Stimulated activated CD8-positive, alpha-beta memory T cell treated with anti-CD3 and anti-CD28 coated beads, Interleukin-15, amount 100 ng/mL, for 48 hours (primary cell): Measurements from ENCODE around the gene SLC22A1.
"Not testable (repeated sequence)": the region's sequence is repeated elsewhere in the genome, so short reads cannot be mapped to it uniquely, and the experiment has no call there.

Experiments
- DNase-seq, 2 donors: peaks; one replicate each; pipeline ENCODE4 v3.0.0-alpha.2; 2020; ENCODE audit warnings: low read depth in 2 of 2

Gene SLC22A1

DNA sequence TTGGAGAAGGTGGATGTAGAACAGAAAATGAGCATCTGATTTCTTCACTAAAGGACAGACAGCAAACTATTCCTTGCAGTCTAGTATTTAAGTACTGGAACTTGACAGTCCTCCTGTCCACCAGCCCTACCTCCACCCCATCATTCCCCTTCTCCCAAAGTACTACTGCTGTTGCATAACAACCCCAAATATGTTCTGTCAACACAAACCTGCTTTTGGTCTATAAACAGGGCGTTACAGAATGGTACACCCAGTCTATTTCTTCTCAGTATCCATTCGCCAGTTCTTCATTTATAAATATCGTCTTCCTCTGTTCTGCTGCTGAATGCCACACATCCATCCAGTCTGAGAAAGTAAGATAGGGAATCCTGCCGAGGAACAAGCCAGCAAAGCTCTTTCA is 27.7 kb upstream of the SLC22A1 start:
- DNase-seq = no peak

- no peak for DNase-seq
These were observed 26.3 kb upstream of the SLC22A1 start for GRCh38 chr6:160095146-160095845.

GRCh38 chr6:160101277-160102205 is 20.1 kb upstream of the SLC22A1 start:
- no peak for DNase-seq

- no peak for DNase-seq
These were observed 19.2 kb upstream of the SLC22A1 start for GRCh38 chr6:160102399-160102798.

DNA sequence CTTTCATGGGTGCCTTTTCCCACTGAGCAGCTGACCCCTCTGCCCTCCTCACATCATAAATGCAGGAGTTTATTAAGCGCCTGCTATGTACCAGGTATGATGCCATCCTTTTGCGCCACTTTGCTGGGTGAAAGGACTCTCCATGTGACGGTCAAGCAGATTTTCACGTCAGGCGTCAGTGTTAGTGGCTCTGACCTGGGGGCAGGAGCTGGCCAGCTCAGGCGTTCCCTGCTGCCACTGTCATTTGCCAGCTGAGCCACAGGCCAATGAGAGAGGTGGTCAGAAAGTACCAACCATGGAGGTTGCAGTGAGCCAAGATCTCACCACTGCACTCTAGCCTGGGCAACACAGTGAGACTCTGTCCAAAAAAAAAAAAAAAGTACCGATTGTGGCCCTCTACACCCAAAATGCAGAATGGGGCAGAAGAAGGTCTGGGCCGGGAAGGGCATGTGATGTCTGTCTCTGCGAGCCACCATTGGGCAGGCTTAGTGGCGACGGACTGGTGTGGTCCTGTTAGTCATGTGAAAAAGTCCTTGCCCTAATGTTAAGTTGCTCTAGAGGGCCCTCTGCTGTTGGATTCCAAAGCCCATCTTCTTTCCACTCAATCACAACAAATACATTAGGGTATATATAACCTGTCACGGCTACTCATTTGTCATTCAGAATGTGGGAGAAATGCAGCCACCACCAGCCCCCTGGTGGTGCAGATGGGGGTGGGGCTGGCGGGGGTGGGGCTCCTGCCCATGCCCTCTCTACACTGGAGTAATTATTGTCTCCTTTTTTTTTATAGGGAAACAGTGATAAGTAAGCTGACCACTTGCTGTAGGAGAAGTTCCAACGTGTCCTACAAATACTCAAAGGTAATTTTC is 18.4 kb upstream of the SLC22A1 start:
- no peak for DNase-seq

GRCh38 chr6:160103825-160104100 is 17.9 kb upstream of the SLC22A1 start:
- DNase-seq = no peak

DNA sequence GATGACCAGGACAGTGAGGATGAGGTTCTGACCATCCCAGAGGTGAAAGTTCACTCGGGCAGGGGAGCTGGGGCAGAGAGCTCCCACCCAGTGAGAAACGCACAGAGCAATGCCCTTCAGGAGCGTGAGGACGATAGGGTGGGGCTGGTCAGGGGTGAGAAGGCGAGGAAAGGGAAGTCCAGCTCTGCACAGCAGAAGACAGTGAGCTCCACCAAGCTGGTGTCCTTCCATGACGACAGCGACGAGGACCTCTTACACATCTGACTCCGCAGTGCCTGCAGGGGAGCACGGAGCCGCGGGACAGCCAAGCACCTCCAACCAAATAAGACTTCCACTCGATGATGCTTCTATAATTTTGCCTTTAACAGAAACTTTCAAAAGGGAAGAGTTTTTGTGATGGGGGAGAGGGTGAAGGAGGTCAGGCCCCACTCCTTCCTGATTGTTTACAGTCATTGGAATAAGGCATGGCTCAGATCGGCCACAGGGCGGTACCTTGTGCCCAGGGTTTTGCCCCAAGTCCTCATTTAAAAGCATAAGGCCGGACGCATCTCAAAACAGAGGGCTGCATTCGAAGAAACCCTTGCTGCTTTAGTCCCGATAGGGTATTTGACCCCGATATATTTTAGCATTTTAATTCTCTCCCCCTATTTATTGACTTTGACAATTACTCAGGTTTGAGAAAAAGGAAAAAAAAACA is 16.6 kb upstream of the SLC22A1 start:
- DNase-seq = no peak

DNA sequence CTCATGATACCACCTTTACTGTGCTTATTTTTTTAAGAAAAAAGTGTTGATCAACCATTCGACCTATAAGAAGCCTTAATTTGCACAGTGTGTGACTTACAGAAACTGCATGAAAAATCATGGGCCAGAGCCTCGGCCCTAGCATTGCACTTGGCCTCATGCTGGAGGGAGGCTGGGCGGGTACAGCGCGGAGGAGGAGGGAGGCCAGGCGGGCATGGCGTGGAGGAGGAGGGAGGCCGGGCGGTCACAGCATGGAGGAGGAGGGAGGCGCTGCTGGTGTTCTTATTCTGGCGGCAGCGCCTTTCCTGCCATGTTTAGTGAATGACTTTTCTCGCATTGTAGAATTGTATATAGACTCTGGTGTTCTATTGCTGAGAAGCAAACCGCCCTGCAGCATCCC is 15.6 kb upstream of the SLC22A1 start:
- DNase-seq = no peak

GRCh38 chr6:160106701-160107100 is 14.9 kb upstream of the SLC22A1 start:
- no peak for DNase-seq

DNA sequence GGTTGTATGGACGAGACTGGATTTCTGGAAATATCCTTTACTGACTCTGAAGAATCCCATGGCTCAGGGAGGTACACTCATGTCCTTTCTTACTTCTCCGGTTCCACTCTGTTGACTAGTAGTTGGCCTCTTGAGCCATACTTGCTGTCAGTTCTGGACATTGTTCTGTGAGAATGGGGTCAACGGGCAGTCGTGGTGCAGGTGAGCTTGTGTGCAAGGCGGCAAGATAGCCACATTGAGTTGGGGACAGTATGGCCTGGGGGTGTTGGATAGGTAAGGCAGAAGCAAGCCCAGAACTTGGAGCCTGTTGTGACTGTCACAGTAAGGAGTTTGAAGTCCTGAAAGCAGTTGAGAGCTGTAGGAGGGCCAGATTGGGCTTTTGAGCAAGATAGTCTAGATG is 13.5 kb upstream of the SLC22A1 start:
- DNase-seq = no peak

DNA sequence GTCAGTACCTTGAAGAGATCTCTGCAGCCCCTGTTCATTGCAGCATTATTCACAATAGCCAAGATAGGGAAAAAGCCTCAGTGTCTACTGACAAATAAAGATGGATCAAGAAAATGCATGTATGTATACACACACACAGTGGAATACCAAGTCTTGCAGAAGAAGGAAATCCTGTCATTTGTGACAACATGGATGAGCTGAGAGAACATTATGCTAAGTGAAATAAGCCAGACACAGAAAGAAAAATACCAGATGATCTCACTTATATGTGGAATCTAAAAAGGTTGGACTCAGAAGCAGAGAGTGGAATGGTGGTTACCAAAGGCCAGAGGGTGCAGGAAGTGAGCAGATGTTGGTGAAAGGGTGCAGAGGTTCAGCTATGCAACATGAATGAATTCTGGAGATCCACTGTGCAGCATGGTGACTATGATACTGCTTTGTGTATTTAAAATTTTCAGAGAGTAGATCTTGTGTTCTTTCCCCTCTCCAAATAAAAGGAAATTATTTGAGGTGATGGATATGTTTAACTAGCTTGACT is 11.0 kb upstream of the SLC22A1 start:
- DNase-seq = no peak

GRCh38 chr6:160111806-160112205 is 9.8 kb upstream of the SLC22A1 start:
- no peak for DNase-seq

DNA sequence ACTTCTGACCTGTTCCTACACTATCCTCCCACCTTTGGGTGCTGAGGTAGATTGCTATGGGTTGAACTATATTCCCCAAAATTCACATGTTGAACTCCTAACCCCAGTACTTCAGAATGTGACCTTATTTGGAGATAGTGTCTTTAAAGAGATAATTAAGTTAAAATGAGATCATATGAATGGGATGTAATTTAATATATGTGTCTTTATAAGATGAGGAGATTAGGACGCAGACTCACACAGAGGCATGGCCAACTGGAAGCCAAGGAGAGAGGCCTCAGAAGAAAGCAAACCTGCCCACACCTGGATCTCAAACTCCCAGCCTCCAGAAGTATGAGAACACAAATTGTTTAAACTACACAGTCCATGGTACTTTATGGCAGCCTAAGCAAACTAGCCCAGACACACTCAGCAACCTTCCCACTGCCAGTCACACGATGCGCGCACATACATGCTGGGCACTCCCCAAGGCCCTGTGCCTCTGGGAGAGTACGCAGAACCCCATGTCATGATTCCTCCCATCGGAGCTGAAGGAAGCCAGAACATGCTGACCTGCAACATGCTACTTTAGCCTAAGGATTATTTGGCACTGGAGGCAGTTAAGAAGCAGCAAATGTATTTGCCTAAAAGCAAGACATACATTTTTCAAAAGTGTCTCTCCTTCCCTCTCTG is 8.9 kb upstream of the SLC22A1 start:
- DNase-seq = no peak

GRCh38 chr6:160114536-160114935 is 7.1 kb upstream of the SLC22A1 start:
- not testable (repeated sequence) for DNase-seq

GRCh38 chr6:160115421-160115820 is 6.2 kb upstream of the SLC22A1 start:
- DNase-seq = no peak

DNA sequence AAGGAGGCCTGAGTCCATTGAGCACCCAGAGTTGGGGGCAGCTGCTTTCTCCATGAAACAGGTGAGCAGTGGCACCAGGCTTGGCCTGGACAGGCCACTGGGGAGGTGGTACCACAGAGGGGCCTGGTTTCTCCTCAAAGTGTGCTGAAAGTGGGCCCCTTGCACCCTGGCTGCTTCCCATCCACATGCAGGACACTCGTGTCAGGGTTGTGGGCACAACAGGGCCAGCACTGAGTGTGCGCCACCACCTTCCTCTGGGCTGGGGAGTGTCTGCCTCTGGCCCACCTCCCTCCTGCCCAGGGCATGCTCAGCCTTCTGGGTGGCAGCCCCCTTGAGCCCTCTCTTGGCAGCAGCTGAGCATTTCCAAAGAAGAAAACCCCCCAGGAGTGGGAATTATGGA is 5.2 kb upstream of the SLC22A1 start:
- DNase-seq = no peak

GRCh38 chr6:160117137-160117536 is 4.5 kb upstream of the SLC22A1 start:
- no peak for DNase-seq

- DNase-seq = no peak
These were observed 2.9 kb upstream of the SLC22A1 start for GRCh38 chr6:160118620-160119229.

- DNase-seq = no peak
These were observed 1.5 kb upstream of the SLC22A1 start for GRCh38 chr6:160120087-160120486.

DNA sequence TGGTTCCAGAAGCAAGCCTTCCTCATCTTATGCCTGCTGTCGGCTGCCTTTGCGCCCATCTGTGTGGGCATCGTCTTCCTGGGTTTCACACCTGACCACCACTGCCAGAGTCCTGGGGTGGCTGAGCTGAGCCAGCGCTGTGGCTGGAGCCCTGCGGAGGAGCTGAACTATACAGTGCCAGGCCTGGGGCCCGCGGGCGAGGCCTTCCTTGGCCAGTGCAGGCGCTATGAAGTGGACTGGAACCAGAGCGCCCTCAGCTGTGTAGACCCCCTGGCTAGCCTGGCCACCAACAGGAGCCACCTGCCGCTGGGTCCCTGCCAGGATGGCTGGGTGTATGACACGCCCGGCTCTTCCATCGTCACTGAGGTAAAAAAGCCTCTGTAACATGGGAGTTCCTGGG is 366 bp downstream of the SLC22A1 start:
- no peak for DNase-seq

DNA sequence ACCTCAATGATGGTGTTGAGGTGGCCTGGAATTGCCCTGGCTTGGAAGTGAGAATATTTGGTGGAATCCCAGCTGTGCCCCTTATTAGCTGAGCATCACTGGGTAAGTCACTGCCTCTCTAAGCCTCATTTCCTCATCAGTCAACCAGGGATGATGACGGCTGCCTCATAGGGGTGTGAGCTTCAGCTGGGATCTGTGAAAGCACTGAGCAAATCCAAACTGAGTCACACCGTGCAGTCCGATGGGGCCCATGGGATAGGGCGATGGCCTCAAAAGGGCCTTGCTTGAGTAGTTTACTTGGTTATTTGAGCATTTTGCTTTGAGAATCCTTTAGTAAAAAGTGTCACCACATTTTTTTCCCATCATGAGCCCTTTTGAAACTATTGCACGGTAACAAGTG is 1.1 kb downstream of the SLC22A1 start:
- no peak for DNase-seq
